Measurements from ENCODE around the gene PTPN14.

Gene PTPN14

GRCh38 chr1:214369364-214369763, 182.0 kb downstream of the PTPN14 start:
- no peak for DNase-seq (ENCODE audit: low read depth, low spot score)

DNA sequence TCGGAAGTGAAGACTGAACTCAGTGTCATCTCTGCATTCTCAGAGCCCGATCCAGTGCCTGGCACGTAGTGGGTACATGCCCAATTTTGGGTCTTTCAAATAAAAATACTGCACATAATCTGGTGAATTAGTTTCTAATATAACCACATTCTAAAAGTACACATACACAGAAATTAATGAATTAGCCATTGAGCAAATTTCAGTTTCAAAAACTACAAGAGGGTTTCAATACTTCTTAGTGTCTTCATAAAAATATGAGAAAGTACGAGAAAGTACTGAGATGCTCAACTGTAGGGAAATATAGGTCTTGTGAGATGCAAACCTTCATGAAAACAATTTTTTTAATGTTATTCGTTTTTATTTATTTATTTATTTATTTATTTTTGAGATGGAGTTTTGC, 183.6 kb downstream of the PTPN14 start:
- DNase-seq (ENCODE audit: low read depth, low spot score): no peak

DNA sequence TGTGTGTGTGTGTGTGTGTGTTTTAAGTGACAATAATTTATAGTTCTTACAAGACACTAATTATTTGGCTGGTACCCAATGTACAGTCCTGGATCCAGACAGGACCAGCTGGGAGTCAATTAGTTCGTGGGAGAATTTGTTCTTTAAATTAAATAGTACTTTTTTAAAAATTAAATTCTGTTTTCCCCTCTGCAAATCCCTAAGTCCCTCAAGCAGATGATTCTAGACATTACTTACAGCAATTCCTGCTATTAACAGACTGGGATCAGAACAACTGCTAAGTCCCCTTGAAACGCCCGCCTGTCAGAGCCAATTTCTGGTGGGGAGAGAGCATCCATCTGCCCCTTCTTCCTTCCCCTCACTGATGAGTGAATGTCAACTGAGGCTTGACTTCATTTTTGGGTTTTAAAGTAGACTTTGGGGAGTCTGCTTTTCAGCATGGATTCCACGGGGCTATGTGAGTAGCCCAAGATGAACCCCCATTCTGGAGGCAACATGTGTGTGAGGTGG, 186.6 kb downstream of the PTPN14 start:
- no peak for DNase-seq (ENCODE audit: low read depth, low spot score)

GRCh38 chr1:214364386-214364785, 187.0 kb downstream of the PTPN14 start:
- no peak for DNase-seq (ENCODE audit: low read depth, low spot score)

DNA sequence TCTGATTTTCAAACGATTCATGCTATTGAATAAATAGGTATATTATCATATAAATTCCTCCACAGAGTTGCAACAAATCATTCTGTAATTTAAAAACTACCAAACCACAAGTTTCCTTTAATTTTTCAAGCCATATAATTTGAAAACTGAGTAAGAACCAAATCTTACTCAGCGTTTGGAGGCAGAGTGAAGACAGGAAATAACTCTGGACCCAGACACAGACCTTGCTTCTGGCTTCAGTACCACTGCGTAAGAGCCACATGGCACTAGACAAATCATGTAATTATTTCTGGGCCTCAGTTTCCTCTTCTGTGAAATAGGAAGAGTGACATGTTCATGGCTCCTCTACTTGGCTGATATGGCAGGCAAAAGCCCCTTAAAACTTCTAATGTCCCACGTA, 188.0 kb downstream of the PTPN14 start:
- no peak for DNase-seq (ENCODE audit: low read depth, low spot score)

- no peak for DNase-seq (ENCODE audit: low read depth, low spot score)
These were observed 189.1 kb downstream of the PTPN14 start for GRCh38 chr1:214362188-214362882.

- DNase-seq (ENCODE audit: low read depth, low spot score): no peak
These were observed 189.8 kb downstream of the PTPN14 start for GRCh38 chr1:214361636-214362035.

- no peak for DNase-seq (ENCODE audit: low read depth, low spot score)
These were observed 190.8 kb downstream of the PTPN14 start for GRCh38 chr1:214360525-214361164.

DNA sequence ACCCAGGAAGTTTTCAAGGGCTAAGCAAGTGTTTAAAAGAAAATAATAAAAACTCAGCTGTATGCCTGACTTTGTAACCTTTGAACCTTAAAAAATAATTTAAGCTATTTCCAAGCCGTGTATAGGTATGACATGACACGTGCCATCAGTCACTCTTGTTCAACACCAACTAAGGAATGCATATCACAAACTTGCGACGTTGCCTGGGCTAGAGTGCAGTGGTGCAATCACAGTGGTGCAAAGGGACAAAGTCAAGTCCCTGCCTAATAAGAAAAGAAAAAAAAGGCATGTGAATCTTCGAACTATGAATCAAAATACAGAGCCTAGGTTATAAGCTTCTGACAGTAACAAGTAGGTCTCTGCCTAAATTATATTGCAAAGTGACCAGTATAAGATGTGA, 191.3 kb downstream of the PTPN14 start:
- no peak for DNase-seq (ENCODE audit: low read depth, low spot score)

GRCh38 chr1:214354440-214355148, 196.8 kb downstream of the PTPN14 start:
- no peak for DNase-seq (ENCODE audit: low read depth, low spot score)

DNA sequence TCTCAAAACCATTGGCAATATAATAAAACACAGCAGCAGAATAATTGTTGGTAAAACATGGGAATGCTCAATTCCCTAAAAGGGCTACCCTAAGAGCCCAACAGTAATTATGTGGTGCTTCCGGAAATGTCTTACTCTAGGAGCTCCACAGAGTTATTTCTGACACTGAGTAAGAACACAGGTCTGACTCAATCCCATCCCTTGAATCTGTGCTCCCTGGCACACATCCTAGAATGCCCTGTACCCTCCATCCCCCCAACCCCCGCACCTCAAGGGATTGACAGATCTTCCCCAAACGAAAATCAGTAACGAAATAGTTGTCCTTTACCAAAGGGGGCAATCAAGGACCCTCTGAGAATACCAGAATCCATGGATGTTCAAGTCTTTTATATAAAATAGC, 198.6 kb downstream of the PTPN14 start:
- no peak for DNase-seq (ENCODE audit: low read depth, low spot score)

DNA sequence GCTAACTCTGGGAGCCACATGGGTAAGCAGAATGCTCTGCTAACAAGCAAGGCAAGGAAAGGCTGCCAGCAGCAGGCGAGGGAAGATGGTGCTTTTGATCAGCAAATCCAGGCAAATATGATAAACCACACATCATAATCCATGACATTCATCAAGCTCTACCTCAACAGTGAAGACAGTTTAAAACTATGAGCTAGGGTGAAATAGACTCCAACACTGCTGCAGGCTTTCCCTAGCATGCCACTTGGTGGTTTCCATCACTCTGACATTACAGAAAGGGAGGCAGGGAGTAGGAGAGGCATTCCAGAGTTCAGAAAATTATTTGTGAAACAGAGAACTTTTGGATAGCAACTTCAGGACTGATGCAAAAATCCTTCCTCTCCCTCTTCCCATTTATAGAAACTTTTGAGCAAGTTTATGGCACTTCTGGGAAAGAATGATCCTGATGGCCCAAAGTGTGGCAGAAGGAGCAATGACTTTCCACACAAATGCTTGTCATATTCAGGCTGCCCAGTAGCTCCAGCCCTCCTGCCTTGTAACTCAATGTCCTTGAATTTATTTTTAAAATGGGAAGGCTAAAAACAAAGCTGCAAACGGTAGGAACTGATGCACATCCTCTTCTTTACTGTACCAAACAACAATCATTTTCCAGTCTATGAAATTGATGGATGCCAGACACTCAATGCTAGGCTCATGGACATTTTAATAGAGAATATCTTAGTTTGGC, 199.7 kb downstream of the PTPN14 start:
- DNase-seq (ENCODE audit: low read depth, low spot score): no peak

DNA sequence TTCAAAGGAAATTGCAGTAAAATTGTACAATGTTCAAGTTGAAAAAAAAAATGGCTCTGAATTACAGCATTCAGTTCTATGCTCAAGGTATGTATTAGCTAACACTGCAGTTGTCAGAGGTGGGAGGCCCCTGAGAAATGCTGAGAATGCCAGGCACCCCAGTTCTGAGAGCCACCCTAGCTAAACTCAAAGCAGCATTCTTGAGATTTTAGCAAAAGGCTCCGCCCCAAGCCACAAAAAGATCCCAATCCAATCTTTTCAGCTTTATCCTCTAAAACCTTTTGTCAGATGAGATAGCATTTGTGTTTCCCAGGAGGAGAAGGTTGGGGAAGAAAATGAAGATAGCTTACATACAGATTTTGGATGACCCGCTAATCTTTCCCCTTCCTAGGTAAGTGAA, 201.6 kb downstream of the PTPN14 start:
- DNase-seq (ENCODE audit: low read depth, low spot score): no peak

DNA sequence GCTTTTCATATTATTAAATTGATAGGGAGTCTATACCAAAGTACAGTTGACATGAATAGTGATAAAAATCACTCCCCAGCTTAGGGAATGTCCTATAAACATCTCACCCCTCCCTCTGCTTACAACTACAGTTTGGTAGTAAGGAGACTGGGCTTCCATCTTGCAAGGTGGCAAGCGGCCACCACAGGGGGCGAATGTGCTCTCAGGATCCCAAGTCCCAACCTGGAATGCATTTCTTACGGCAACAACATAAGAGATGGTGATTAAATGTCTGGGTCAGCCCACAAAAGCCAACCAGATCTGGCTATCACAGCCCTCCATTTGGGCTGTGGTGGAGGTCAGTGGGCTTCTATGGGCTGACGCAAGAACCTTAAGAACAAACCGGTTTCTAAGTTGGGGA, 202.4 kb downstream of the PTPN14 start:
- DNase-seq (ENCODE audit: low read depth, low spot score): no peak

DNA sequence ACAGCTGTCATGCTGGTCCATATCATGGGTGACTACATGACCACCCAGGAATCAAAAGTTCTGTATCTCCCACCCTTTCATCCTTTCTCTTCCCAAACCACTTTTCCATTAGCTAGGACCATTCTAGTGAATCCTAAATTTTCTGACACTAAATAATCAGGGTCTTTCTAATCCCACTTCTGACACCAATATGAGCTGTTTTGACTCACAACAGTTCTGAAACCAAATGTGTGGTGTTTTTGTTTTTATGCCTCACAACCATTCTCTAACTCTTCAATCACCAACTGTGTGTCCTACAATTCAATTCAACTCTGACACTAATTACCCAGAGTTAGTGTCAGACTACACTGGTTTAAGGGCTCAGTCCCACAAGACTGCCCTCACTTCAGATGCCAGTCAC, 206.5 kb downstream of the PTPN14 start:
- no peak for DNase-seq (ENCODE audit: low read depth, low spot score)

DNA sequence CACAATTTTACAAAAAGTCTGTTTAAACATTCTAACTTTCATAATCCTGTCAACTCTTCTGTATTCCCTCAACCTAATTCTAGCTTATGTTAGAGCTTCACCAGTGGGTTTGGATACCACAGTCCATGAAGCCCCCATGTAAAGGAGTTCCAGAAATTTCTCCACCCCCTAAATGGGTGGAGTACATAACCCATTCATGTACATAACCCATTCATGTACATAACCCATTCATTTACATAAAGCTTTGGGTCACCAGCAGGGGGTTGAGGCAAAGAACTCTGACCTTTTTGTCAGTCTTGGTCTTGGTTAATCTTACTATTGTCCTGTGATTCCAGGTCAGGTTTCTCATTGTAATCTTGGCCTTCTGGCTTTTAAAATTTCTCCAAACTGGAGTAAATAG, 208.9 kb downstream of the PTPN14 start:
- DNase-seq (ENCODE audit: low read depth, low spot score): no peak

GRCh38 chr1:214341932-214342331, 209.5 kb downstream of the PTPN14 start:
- no peak for DNase-seq (ENCODE audit: low read depth, low spot score)

GRCh38 chr1:214341459-214341858, 209.9 kb downstream of the PTPN14 start:
- DNase-seq (ENCODE audit: low read depth, low spot score): no peak

DNA sequence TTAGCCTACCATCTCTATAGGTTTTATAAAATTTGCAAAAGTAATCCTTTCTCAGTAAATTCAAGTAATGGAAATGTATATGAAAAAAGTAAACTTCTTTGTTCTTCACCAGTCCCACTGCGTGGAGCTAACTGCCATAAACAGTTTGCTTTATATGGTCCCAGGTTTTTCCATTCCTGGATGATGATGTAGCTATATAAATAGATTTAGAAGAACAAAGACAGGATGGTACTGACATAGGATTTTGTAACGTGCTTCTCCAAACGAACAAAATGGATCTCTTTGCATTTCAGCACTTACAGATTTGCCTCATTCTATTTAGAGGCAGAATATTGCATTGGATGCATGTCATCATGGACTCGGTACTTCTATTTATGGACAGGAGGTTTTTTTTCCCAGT, 213.2 kb downstream of the PTPN14 start:
- no peak for DNase-seq (ENCODE audit: low read depth, low spot score)

- no peak for DNase-seq (ENCODE audit: low read depth, low spot score)
These were observed 213.9 kb downstream of the PTPN14 start for GRCh38 chr1:214337511-214337910.

DNA sequence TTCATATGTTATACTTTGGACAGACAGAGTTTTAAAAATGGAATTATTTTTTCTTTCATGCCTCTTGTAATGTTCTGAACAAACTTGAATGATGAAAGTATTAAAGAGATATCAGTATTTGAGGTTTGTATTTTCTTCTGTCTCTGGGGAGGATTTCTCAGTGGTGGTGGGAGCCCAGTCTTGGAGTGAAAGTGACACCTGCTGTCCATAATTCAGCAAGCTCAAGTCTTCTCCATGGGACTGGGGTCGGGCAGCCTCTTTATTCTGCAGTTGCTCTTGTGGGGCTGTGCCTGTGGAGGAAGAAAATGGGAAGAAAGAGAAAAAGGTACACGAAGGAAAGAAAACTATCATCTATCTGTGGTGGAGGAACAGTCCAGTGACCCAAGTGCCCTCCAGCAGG, 214.4 kb downstream of the PTPN14 start:
- DNase-seq (ENCODE audit: low read depth, low spot score): no peak

GRCh38 chr1:214335567-214335966, 215.8 kb downstream of the PTPN14 start:
- no peak for DNase-seq (ENCODE audit: low read depth, low spot score)

Data from iPS DF 19.7 (cell line).